GDM1 (cell line): ENCODE results near the gene KICS2.
"Not testable (repeated sequence)": the region's sequence is repeated elsewhere in the genome, so short reads cannot be mapped to it uniquely, and the experiment has no call there.

ENCODE experiments used
- DNase-seq: peaks from one replicate; lab custom pipeline; 2025; lab: John Stamatoyannopoulos, UW

The KICS2 gene

DNA sequence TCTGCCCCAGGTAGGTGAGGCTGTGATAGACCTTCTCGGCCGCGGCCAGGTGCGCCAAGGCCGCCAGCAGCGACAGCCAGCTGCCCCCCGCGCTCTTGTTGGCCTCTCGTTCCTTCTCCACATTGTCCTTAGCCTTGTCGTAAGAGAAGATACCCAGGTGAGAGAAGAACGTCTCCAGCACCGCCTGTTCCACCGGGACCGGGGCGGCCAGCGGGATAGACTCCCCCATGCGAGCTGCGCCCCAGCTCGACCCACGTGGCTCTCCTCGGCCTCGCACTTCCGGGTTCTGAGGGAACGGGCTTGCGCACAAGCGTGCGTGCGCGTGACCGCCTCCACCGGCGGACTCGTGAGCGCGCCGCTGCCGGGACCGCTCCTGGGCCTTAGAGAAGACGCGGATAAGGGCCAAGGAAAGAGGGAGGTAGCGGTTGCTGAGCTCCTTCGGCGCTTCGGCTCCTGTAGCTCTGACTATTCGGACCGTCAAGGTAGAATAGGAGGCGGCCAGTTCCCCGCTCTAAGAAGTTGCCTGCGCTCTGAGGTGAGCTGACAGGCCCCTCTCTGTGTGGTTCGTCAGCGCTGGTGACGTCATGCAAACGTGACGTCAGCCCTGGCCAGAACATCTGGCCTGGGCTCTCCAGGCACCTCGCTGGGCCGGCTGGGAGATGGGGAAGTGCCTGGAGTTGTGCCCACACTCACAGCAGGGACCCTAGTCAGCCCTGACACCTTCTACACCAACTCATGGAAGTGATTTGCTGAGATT, at the start of gene KICS2:
Gene KICS2, minus strand, starts transcription at position 288 of the 757 bp plus-strand sequence. Its CDS starts 59 bp downstream, at position 229.
- DNase-seq: peak; percentile 88

DNA sequence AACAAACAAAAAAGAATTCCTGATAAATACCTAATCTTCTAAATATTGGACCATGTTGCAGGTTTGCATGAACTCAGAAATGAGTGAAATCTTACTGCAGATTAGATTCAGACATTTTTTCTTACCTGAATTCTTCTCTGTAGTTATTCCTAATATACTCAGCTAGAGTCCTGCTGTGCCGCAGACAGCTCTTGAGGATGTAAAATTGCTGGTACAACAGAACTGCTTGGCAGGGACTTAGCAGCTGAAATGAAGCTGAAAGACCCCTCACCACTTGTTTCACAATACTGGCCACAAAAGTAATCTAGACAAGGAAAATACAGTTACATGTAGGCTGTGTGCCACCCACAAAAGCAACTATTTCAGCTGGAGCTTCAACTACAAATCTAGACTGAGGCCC, 48.3 kb upstream of the KICS2 start:
- no peak for DNase-seq

DNA sequence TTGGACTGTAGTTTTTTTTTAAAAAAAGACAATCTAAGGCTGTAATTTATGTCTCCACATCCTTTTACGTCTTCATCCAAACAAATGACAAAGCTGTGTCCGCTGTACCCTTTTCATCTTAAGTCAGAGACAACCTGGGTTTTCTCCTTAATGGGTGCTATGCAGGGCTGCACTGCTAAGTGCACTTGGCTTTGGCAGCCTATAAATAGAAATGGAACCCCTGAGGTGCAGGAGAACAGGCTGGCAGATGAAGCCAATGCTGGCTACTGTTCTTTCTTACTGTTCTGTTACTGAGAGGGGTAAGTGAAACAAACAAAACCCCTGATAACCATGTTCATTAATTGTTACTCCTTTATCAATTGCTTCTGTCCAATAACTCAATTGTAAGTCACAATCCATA, 47.1 kb upstream of the KICS2 start:
- DNase-seq: no peak

GRCh38 chr12:64268409-64268808, 46.3 kb upstream of the KICS2 start:
- DNase-seq: no peak

DNA sequence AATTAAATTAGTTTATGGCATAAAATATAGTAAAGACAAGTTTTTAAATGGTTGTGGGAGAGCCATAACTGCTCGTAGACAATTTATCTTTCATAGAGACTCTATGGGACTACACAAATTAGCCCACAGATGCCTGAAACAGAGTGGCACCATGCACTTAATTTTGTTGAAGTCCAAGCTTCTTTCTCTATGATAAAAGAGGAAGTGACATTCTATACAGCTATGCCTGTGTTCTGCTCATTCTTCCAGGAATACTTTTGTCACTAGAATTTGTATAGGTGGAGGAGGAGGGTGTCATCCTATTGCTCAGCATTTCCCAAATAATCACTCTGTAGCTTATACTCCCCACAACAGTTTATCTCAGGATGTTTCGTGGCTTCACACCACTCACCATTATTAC, 43.7 kb upstream of the KICS2 start:
- DNase-seq: no peak

DNA sequence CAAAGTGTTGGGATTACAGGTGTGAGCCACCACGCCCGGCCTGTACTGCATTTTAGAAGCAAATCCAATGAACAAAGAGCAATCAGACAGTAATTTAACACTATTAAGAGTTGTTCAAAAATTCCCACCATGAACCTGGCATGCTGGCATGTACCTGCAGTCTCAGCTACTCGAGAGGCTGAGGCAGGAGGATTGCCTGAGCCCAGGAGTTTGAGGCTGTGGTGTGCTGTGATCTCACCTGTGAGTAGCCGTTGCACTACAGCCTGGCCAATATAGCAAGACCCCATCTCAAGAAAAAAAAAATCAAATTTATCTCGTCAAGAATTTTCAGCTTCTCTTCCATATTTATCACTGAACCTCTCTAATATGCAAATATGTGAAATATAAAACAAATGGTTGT, 39.7 kb upstream of the KICS2 start:
- no peak for DNase-seq

GRCh38 chr12:64258576-64258975, 36.5 kb upstream of the KICS2 start:
- DNase-seq: no peak

GRCh38 chr12:64256166-64256800, 34.2 kb upstream of the KICS2 start:
- no peak for DNase-seq

DNA sequence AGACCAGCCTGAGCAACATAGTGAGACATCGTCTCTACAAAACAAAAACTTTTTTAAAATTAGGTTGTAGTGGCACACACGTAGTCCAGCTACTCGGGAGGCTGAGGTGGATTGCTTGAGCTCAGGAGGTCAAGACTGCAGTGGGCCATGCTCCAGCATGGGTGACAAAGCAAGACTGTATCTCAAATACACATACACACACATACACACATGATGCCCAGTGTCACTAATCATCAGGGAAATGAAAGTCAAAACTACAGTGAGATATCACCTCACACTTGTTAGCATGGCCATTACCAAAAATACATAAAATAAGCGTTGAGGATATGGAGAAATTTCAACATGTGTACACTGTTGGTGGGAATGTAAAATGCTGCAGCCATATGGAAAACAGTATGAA, 33.2 kb upstream of the KICS2 start:
- no peak for DNase-seq

DNA sequence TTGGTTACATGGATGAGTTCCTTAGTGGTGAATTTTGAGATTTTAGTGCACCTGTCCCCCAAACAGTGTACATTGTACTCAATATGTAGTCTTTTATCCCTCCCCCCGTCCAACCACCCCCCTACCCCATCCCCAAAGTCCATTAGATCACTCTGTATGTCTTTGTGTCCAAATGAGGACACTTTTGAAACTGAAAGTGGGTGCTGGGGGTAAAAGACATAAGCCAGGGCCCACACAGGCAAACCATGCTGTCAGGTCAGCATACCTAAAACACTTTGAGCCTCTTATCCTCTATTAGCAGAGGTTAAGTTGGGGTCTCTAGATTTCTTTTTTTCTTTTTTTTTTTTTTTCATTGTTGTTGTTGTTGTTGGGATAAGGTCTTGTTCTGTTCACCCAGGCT, 31.3 kb upstream of the KICS2 start:
- no peak for DNase-seq

DNA sequence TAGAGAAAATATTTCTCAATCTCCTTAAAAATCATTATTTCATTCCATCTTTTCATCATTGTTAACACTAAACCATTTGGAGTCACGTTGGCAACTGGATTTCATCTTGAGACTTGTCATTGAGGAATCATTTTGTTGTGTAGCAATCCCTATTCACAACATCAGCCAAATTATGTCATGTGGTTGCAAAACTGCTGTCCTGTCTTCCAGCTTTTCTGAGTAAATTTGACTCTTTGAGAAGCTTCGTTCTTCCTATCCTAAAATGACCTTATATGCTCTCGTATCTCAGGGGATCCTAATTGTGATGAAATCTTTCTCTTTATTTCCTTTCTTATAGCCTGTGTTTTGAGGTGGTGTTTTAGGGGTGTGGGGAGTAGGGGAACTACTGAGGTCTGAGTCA, 30.6 kb upstream of the KICS2 start:
- DNase-seq: no peak

GRCh38 chr12:64243809-64244208, 21.7 kb upstream of the KICS2 start:
- no peak for DNase-seq

GRCh38 chr12:64240781-64241180, 18.7 kb upstream of the KICS2 start:
- DNase-seq: no peak

DNA sequence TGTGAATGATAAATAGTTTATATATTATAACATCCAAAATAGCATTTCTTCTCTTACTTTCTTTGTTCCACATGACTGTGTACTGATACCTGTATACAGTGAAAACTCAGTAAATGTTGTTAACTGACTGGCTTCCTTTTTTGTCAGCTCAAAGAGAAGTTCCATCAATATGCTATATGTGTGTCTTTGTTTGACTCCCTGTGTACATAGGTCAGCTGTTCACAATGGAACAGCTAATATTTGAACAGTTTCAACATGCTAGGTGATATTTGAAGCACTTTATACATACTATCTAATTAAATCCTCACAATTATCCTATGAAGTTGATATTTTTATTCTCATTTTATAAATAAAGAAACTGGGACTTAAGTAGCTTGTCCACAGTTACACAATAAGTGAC, 15.3 kb upstream of the KICS2 start:
- no peak for DNase-seq

GRCh38 chr12:64236549-64236948, 14.5 kb upstream of the KICS2 start:
- no peak for DNase-seq

- DNase-seq: no peak
Observed at GRCh38 chr12:64232196-64232595, 10.1 kb upstream of the KICS2 start.

DNA sequence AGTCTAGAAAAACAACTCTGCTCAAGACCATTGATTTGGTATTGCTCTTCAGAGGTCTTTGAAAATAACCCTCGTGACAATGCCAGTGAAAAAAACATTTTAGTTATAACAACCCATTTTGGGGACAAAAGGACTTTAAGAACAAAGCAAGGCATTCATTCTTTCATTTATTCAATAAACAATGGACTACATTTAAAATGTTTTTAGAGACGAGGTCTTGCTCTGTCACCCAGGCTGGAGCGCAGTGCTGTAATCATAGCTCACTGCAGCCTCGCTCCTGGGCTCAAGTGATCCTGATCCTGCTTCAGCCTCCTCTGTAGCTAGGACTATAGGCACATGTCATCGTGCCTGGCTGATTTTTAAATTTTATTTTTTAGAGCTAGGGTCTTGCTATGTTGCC, 7.7 kb upstream of the KICS2 start:
- DNase-seq: no peak

DNA sequence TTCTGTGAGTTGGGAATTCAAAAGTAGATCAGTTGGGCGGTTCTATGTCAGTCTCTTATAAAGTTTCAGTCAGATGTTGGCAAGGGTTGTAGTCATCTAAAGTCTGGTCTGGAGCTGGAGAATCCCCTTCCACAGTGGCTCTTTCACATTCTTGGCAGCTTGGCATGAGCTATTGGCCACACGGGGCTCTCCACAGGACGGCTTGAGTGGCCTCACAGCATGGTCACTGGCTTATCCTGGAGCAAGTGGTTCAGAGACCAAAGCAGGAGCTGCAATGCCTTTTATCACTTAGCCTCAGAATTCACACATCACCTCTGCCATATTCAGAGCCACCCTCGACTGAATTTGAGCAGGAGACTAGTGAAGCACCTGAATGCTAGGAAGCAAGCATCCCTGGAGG, 7.1 kb upstream of the KICS2 start:
- DNase-seq: no peak

- DNase-seq: no peak
Observed at GRCh38 chr12:64225626-64226025, 3.5 kb upstream of the KICS2 start.

- DNase-seq: peak; percentile 45
Observed at GRCh38 chr12:64221651-64222008, 466 bp downstream of the KICS2 start.

- no peak for DNase-seq
Observed at GRCh38 chr12:64220046-64220445, 2.0 kb downstream of the KICS2 start.

DNA sequence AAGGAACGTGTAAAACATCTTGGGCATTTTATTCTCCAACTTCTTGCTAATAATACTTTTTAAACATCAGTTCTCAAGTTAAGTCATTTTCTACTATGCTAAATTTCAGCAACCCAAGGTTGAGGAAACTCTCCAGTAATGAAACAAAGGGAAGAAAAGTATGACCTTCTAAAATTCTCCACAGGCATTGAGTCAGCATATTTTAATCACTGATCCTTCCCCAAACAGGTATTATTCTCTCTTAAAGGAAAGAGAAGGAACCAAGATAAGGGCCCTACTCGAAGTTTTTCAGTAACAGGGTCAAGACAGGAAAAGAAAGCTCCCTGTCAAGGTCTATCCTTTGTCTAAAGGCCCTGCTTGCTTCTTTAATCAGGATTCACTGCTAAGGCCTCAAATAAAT, 3.0 kb downstream of the KICS2 start:
- no peak for DNase-seq

- DNase-seq: no peak
Observed at GRCh38 chr12:64218597-64218996, 3.5 kb downstream of the KICS2 start.

- DNase-seq: not testable (repeated sequence)
Observed at GRCh38 chr12:64217643-64218042, 4.5 kb downstream of the KICS2 start.
